Measurements from ENCODE around the gene PNMA6E.

GRCh38 chrX:153398275-153398960 lies 2.7 kb downstream of the PNMA6E start:
- TF ChIP-seq CTCF (IDR thresholded peaks at IDR 0.05; ENCODE audit: borderline replicate concordance, extremely low read depth, low read length, poor library complexity, severe bottlenecking) (no peak), EZH2 (IDR thresholded peaks at IDR 0.05; ENCODE audit: borderline replicate concordance, low read depth, low read length, severe bottlenecking) (no peak)
